K562 (cell line): ENCODE measurements around the gene FGF4. TPM values are rescaled to one million over a fixed set of nuclear protein-coding genes. Genes with fewer than 3 reads are reported as not detected.

ENCODE experiments used
- ATAC-seq: fragments of 200-7000 bp; cut with Tn5 transposase; 3 replicates; pipeline ENCODE4 v1.9.1; 2020; ENCODE audit warnings: moderate library complexity
- BruUV-seq: library from RNA; stranded (reverse); fragments of 400-500 nt; replicated peaks from 2 replicates; lab custom pipeline; 2021; lab: Mats Ljungman, UMichigan
- CTCF ChIA-PET: fragments of 300-600 bp; formaldehyde crosslinking; extraction: SDS; loops from one replicate; lab custom pipeline; 2021; ENCODE audit warnings: low intra/inter-chr PET ratio; lab: Yijun Ruan, JAX
- POLR2A ChIA-PET: fragments of 300-600, 350-650 bp; sonication (Branson Sonifier 250); formaldehyde crosslinking; extraction: SDS; loops from one replicate; lab custom pipeline; 2021; ENCODE audit warnings: antibody characterized with exemption, inconsistent platforms; lab: Yijun Ruan, JAX
- DNase-seq, 4 experiments: peaks; one replicate each; pipeline versions ENCODE4 v3.0.0 to v3.0.0-alpha.2; 2011 to 2018; ENCODE audit warnings: low spot score in 3 of 4, mixed read lengths in 3 of 4; ENCODE audit errors: extremely low read depth in 1 of 4
- FAIRE-seq: peaks from 2 replicates; lab custom pipeline; 2011; peaks lifted over from hg19 to GRCh38; lab: Jason Lieb, UNC
- H2AFZ ChIP-seq: 2 replicates; pipeline ENCODE4 v1.6.0; 2011; ENCODE audit warnings: low read depth, low read length, control low read depth, inconsistent platforms
- H3K27ac ChIP-seq: fragments of 200-600 bp; 3 replicates; pipeline ENCODE4 v1.8.0; 2011; ENCODE audit warnings: low read depth, mild to moderate bottlenecking, control low read depth, inconsistent platforms, low read length, moderate library complexity, mixed read lengths; ENCODE audit errors: extremely low read depth
- H3K27me3 ChIP-seq, 2 experiments: fragments of 300-600 bp in 1 of 2; 2 replicates in 1 of 2; 3 replicates in 1 of 2; pipeline versions ENCODE4 v1.6.0 to v1.8.0; 2011; ENCODE audit warnings: inconsistent platforms in 2 of 2, low read length in 2 of 2, mild to moderate bottlenecking in 1 of 2, mixed read lengths in 1 of 2, moderate library complexity in 1 of 2; ENCODE audit not compliant: control insufficient read depth in 2 of 2, insufficient read depth in 2 of 2
- H3K36me3 ChIP-seq: fragments of 300-600 bp; 3 replicates; pipeline ENCODE4 v1.8.0; 2011; ENCODE audit warnings: mild to moderate bottlenecking, low read length, inconsistent platforms; ENCODE audit not compliant: control insufficient read depth, insufficient read depth
- H3K4me1 ChIP-seq, 2 experiments: fragments of 200-600 bp in 1 of 2; replicated peaks in 1 of 2; 2 replicates in 1 of 2; 3 replicates in 1 of 2; pipeline versions ENCODE4 v1.5.1 to v1.8.0; 2011; ENCODE audit warnings: inconsistent platforms in 2 of 2, low read length in 2 of 2, mild to moderate bottlenecking in 1 of 2, mixed read lengths in 1 of 2, moderate library complexity in 1 of 2; ENCODE audit not compliant: control insufficient read depth in 2 of 2, insufficient read depth in 2 of 2
- H3K4me2 ChIP-seq: 2 replicates; pipeline ENCODE4 v1.6.1; 2011; ENCODE audit warnings: low read length, control low read depth, inconsistent platforms, mixed read lengths; ENCODE audit not compliant: insufficient read depth
- H3K4me3 ChIP-seq: fragments of 200-600 bp; sonication (generic), shearing (Covaris generic); 2 replicates; pipeline ENCODE4 v1.5.1; 2016; ENCODE audit warnings: control low read depth, inconsistent platforms
- H3K79me2 ChIP-seq: fragments of 200-600 bp; 3 replicates; pipeline ENCODE4 v1.8.0; 2011; ENCODE audit warnings: low read length, inconsistent platforms; ENCODE audit not compliant: control insufficient read depth, insufficient read depth
- H3K9ac ChIP-seq, 2 experiments: 2 replicates each; pipeline versions ENCODE4 v1.6.0 to v1.6.1; 2011; ENCODE audit warnings: low read depth in 2 of 2, low read length in 2 of 2, control low read depth in 1 of 2, inconsistent platforms in 1 of 2, mild to moderate bottlenecking in 1 of 2, mixed read lengths in 1 of 2; ENCODE audit not compliant: insufficient read depth in 1 of 2
- H3K9me1 ChIP-seq: one replicate; pipeline ENCODE4 v1.6.0; 2011; ENCODE audit warnings: inconsistent platforms, mild to moderate bottlenecking, low read length, moderate library complexity; ENCODE audit not compliant: control insufficient read depth, insufficient read depth
- H3K9me3 ChIP-seq: replicated peaks from 2 replicates; pipeline ENCODE4 v1.5.1; 2011; ENCODE audit warnings: low read depth, low read length, inconsistent platforms; ENCODE audit not compliant: control insufficient read depth, insufficient read depth
- H4K20me1 ChIP-seq: replicated peaks from 2 replicates; pipeline ENCODE4 v1.6.1; 2011; ENCODE audit warnings: low read length, inconsistent platforms, mixed read lengths; ENCODE audit not compliant: control insufficient read depth, insufficient read depth
- BMI1 ChIP-seq: fragments of 150-350 bp; IDR thresholded peaks from 2 replicates; pipeline ENCODE4 v1.6.1; 2014; ENCODE audit warnings: low read length
- GATAD2A ChIP-seq: fragments of 450-650 bp; IDR thresholded peaks from 2 replicates; pipeline ENCODE4 v1.6.1; 2017
- PURB ChIP-seq: sonication (generic); formaldehyde crosslinking; IDR thresholded peaks from 2 replicates; pipeline ENCODE4 v1.9.0; 2021; ENCODE audit warnings: low read depth, mild to moderate bottlenecking, missing genetic modification reagents
- SRSF9 ChIP-seq: fragments of 200-400 bp; formaldehyde crosslinking; IDR thresholded peaks from 2 replicates; pipeline ENCODE4 v1.6.1; 2017; ENCODE audit warnings: low read depth, low read length, borderline replicate concordance
- ZNF586 ChIP-seq: fragments of 450-650 bp; formaldehyde crosslinking; conservative IDR thresholded peaks from 2 replicates; pipeline ENCODE4 v1.4.0; 2020; ENCODE audit warnings: mild to moderate bottlenecking, moderate library complexity
- ZNF79 ChIP-seq: fragments of 250-450 bp; sonication (Bioruptor Pico); IDR thresholded peaks from 2 replicates; pipeline ENCODE4 v1.4.0; 2020; ENCODE audit warnings: low read depth, mild to moderate bottlenecking, moderate library complexity
- WGBS: fragments of 100-300 bp; shearing (Covaris generic); methylation state at CpG from one replicate; pipeline ENCODE4 v1.1.6; 2016; ENCODE audit warnings: low coverage, mixed read lengths; ENCODE audit not compliant: insufficient coverage; ENCODE audit errors: missing lambda C conversion rate; 5-methylcytosine and 5-hydroxymethylcytosine counted together
- in situ Hi-C: fragments of 300-500 bp; cut with MboI; formaldehyde crosslinking; loops from 4 replicates; pipeline ENCODE4 v1.15.0; 2018; ENCODE audit warnings: inconsistent platforms, mixed read lengths
- intact Hi-C: fragments of 100-400 bp; cut with micrococcal nuclease; formaldehyde crosslinking; loops from 2 replicates; pipeline ENCODE4 v1.14.2; 2022
- polyA plus RNA-seq, 8 experiments: library from polyadenylated mRNA; depleted of rRNA in 4 of 8; stranded (reverse) in 5 of 8; unstranded in 3 of 8; fragments of >200 nt; fragmentation: Nextera tagmentation in 2 of 8; fragmentation: Illumina TruSeq in 1 of 8; extraction: Ambion mirVana in 2 of 8; extraction: Trizol in 1 of 8; gene quantifications; 2 replicates each; pipeline versions ENCODE4 v1.2.1 to v1.2.3, GENCODE V29; 2011 to 2014; ENCODE audit warnings: inconsistent platforms in 1 of 8, missing spikeins in 1 of 8
- total RNA-seq, 7 experiments: library from RNA; depleted of rRNA in 6 of 7; stranded (reverse); fragments of >200 nt in 6 of 7; fragmentation: Illumina TruSeq in 2 of 7; extraction: Trizol in 2 of 7; gene quantifications; 2 replicates each; pipeline versions ENCODE4 v1.2.1 to v1.2.3, GENCODE V29; 2011 to 2021; ENCODE audit warnings: low replicate concordance in 1 of 7
- TF ChIP-seq, protein P1 (sequence below): IDR thresholded peaks from 2 replicates; pipeline ENCODE4 v1.6.1; 2016; ENCODE audit warnings: missing genetic modification characterization, missing compliant biosample characterization

Gene FGF4
- total and polyA plus RNA-seq, 9 of the 15 experiments (the other 6 are each of a cell fraction or from before 2014, with no cell fraction given), result not detected

DNA sequence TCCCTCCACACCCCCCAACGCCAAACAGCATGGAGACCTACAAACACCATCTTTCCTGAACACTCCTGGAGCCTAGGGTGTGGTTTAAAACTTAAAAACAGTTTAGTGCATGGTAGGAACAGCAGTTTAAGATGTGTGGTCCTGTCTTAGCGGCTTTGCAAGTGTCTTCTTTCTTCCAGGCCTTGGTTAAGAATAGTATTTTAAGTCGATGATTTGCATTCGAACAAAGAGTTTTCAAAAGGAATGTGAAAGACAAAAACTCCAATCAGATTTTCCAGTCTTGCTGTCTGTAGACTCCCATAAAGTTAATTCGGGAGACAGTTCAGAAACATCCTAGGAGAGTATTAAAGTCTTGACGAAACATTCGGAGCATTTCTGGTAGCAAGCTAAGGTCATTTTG lies 3.7 kb downstream of the FGF4 start:
- no peaks in the 10 kb centered on the region for H3K79me2 ChIP-seq
- no peaks in the 10 kb centered on the region for H3K9me1 ChIP-seq
- no peak overlapping the region for H2AFZ ChIP-seq
- BruUV-seq, result no TSS peak
- no peak overlapping the region for H3K27ac ChIP-seq
- no peaks in the 10 kb centered on the region; the same call in 1 of the 2 replicates for H4K20me1 ChIP-seq
- DNase-seq, result no peak
- no peak for ATAC-seq
- H3K4me3 ChIP-seq, result no peak overlapping the region
- no peak for TF ChIP-seq PURB (CRISPR knock-in tag)
- TF ChIP-seq, protein P1, sequence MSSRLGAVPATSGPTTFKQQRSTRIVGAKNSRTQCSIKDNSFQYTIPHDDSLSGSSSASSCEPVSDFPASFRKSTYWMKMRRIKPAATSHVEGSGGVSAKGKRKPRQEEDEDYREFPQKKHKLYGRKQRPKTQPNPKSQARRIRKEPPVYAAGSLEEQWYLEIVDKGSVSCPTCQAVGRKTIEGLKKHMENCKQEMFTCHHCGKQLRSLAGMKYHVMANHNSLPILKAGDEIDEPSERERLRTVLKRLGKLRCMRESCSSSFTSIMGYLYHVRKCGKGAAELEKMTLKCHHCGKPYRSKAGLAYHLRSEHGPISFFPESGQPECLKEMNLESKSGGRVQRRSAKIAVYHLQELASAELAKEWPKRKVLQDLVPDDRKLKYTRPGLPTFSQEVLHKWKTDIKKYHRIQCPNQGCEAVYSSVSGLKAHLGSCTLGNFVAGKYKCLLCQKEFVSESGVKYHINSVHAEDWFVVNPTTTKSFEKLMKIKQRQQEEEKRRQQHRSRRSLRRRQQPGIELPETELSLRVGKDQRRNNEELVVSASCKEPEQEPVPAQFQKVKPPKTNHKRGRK (tag), result no peak
- no peak for TF ChIP-seq SRSF9
- TF ChIP-seq ZNF79 (CRISPR knock-in tag), result no peak
- TF ChIP-seq BMI1, result no peak
- TF ChIP-seq ZNF586 (CRISPR knock-in tag), result no peak
- no peak for TF ChIP-seq GATAD2A
- 1% methylated on average over 7 of the region's 7 CpGs for WGBS
- intact Hi-C loops, result no loop called here
- H3K4me1 ChIP-seq, result peaks cover 0 to 19% of the 10 kb centered on the region in 2 experiments; a peak in 1 of 5 replicates
- POLR2A ChIA-PET, result no interaction called here
- no peak overlapping the region for H3K4me2 ChIP-seq
- H3K27me3 ChIP-seq, result peaks cover 46 to 69% of the 10 kb centered on the region in 2 experiments
- H3K9ac ChIP-seq, result no peak overlapping the region
- no peaks in the 10 kb centered on the region for H3K36me3 ChIP-seq
- CTCF ChIA-PET, result no interaction called here
- in situ Hi-C loops, result no loop called here
- FAIRE-seq, result no peak
- no peaks in the 10 kb centered on the region for H3K9me3 ChIP-seq
